Hematopoietic multipotent progenitor cell treated with erythropoietin and hydrocortisone succinate and interleukin-3 and kit ligand, for 4 days (in vitro differentiated cells): Measurements from ENCODE around the gene RNASE8.
A peak's percentile ranks its signal among the peaks of the same experiment; 100 is the strongest.

Source experiments
- DNase-seq: peaks from one replicate; pipeline ENCODE4 v3.0.0-alpha.2; 2015

The RNASE8 gene

DNA sequence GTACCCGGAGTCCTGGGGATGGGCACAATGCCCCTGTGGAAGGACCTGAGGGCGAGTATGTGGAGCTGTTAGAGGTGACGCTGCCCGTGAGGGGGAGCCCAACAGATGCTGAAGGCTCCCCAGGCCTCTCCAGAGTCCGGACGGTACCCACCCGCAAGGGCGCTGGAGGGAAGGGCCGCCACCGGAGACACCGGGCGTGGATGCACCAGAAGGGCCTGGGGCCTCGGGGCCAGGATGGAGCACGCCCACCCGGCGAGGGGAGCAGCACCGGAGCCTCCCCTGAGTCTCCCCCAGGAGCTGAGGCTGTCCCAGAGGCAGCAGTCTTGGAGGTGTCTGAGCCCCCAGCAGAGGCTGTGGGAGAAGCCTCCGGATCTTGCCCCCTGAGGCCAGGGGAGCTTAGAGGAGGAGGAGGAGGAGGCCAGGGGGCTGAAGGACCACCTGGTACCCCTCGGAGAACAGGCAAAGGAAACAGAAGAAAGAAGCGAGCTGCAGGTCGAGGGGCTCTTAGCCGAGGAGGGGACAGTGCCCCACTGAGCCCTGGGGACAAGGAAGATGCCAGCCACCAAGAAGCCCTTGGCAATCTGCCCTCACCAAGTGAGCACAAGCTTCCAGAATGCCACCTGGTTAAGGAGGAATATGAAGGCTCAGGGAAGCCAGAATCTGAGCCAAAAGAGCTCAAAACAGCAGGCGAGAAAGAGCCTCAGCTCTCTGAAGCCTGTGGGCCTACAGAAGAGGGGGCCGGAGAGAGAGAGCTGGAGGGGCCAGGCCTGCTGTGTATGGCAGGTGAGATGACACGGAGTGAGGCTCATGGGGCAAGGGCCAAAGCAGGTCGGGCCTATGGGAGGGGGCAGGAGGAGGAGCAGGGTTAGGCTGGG is 17.0 kb downstream of the RNASE8 start:
- DNase-seq = no peak

- DNase-seq = peak; percentile 13
These were observed 18.3 kb downstream of the RNASE8 start for GRCh38 chr14:21075719-21076437.

DNA sequence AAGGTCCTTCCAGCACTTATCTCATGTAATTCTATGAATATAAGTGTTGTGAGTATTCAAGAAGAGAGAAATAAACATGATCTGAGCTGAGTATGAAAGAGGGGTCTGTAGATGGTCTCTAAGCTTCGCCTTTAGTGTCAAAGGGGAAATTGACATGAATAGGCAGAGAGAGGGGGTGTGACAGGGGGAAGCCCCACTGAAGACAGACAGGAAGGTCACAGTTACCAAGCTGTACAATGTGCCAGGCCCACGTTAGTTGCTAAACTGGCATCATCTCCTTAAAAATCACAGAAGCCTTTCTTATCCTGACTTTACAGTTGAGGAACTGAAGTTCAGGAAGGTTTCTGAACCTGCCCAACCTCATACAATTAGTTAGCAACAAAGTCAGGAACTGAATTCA is 20.1 kb downstream of the RNASE8 start:
- DNase-seq = no peak

GRCh38 chr14:21078287-21078686 is 20.7 kb downstream of the RNASE8 start:
- DNase-seq = no peak

- DNase-seq = no peak
These were observed 21.1 kb downstream of the RNASE8 start for GRCh38 chr14:21078726-21079125.

DNA sequence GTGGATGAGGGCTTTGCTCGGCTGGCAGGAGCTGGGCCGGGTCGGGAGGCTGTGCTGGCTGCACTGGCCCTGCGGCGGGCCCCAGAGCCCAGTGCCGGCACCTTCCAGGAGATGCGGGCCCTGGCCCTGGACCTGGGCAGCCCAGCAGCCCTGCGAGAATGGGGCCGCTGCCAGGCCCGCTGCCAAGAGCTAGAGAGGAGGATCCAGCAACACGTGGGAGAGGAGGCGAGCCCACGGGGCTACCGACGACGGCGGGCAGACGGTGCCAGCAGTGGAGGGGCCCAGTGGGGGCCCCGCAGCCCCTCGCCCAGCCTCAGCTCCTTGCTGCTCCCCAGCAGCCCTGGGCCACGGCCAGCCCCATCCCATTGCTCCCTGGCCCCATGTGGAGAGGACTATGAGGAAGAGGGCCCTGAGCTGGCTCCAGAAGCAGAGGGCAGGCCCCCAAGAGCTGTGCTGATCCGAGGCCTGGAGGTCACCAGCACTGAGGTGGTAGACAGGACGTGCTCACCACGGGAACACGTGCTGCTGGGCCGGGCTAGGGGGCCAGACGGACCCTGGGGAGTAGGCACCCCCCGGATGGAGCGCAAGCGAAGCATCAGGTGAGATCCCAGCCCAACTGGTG is 24.0 kb downstream of the RNASE8 start:
- no peak for DNase-seq

DNA sequence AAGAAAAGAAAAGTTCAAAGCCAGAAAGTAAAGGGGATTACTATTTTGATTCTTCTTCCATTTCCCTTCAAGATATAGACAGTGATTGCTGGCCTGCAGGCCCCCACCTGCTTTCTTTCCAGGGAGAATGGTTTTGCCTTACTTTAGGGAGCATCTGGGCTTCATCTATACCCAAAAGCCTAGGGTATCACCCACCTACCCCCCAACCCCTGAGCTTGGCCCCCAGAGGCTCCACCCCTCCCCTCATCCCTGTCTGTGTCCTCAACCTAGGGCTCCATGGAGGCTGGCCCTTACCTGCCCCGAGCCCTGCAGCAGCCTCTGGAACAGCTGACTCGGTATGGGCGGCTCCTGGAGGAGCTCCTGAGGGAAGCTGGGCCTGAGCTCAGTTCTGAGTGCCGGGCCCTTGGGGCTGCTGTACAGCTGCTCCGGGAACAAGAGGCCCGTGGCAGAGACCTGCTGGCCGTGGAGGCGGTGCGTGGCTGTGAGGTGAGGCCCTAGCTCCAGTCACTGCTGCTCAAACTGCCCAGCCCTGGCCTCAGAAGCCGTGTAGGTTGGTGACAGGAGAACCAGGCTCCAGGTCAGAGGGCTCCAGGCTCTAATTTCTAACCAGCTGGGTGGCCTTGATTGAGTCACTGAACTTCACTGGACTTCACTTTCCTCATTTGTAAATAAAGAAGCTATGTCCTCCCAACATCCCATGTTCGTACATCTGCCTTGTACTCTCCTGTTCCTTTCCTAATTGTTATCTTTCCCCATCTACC is 26.1 kb downstream of the RNASE8 start:
- DNase-seq = no peak

DNA sequence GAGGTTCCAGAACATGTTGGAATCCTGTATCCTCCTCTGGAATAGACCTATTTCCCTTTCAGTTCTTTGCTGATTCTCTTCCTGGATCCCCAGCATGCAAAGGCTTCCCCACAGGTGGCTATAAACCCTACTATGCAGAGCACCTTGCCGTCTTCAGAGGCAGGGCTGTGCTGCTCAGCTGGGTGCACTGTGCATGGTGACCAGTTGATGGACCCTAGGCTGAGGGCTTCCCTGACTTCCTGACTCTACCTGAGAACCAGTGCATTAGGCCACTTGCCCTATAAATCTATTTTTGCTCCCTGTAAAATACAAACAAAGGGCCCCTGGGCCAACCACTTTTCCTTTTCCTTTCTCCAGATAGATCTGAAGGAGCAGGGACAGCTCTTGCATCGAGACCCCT is 26.8 kb downstream of the RNASE8 start:
- DNase-seq = no peak

DNA sequence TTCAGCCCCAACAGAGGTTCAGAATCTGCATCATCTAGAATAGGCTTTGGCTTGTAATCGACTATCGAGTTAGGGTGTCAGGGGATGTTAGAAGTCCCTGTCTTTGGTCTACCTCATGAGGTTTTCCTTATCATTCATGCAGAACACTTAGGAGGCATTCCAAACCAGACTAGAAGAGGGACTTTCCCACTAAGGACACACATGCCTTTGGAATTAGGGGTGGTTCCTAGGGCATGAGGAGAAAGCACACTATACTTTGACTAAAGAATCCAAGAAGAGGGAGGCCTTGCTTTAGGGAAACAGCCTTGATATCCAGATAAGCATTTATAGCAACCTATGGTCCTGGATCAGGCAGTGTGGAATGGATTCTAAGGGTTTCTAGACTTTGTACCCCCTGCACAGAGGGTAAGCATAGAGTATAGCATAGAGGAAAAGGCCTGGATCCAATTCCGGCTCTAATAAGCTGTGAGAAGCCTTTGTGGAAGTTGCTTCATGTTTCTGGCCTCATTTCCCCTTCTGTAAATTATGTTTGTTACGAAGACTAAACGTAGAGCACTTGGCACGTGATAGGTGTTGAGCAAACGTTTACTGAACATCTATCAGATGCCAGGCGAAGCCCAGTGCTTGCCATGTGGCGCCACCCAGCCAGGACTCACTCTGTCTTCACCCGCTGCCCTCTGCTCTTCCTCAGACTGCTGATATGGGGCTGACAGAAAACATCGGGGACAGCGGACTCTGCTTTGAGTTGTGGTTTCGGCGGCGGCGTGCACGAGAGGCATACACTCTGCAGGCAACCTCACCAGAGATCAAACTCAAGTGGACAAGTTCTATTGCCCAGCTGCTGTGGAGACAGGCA is 27.6 kb downstream of the RNASE8 start:
- peak; percentile 42 for DNase-seq

- no peak for DNase-seq
These were observed 29.3 kb downstream of the RNASE8 start for GRCh38 chr14:21086908-21087293.

DNA sequence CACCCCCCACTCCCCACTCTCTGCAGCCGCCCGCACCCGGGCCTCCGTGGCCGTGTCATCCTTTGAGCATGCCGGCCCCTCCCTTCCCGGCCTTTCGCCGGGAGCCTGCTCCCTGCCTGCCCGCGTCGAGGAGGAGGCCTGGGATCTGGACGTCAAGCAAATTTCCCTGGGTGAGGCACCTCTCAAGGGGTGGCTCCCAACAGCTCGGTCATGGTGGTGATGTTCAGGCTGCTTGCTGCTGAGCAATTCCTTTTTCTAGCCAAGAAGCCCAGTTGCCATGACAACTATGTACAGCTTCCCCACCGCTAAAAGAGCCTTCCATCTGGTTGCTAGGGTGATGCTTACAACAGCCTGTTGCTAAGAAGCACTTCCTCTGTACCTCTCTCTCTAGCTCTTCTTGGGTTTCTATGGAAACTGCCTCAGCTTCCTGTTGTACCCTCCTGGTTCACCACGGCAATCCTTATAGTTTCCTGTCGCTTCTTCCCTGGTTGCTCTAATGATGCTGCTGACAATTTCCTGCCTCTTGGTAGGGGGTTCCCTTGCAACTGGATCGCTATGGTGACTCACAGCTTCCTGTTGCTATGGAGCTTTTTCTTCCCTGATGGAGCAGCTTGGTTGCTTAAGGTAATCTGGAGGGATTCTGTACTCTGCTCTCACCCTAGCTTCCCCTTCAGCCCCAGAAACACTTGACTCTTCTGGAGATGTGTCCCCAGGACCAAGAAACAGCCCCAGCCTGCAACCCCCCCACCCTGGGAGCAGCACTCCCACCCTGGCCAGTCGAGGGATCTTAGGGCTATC is 29.9 kb downstream of the RNASE8 start:
- DNase-seq = peak; percentile 84

DNA sequence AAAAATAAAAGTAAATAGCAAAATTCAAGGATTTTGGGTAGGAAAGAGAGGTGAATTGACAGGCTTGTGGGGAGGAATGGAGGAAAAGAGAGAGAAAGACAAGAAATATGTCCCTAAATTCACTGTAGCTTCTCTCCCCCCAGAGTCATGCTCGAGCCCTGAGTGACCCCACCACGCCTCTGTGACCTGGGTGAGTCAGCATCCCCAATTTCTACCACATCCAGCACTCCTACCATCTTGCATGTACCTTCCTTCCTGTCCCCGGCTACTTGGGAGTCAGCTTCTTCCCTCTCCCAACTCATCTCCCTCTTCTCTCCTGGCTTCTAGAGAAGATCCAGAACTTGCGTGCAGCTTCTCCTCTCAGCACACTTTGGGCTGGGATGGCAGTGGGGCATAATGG is 31.1 kb downstream of the RNASE8 start:
- DNase-seq = no peak

DNA sequence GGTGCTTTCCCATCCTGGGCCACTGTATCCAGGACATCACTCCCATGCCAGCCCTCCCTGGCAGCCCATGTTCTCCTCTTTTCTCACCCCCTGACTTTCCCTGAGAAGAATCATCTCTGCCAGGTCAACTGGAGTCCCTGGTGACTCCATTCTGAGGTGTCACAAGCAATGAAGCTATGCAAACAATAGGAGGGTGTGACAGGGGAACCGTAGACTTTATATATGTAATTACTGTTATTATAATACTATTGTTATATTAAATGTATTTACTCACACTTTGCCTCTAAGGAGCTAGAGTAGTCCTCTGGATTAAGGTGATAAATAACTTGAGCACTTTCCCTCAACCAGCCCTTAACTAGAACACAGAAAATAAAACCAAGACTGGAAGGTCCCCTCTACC is 31.6 kb downstream of the RNASE8 start:
- DNase-seq = no peak

GRCh38 chr14:21089877-21090193 is 32.2 kb downstream of the RNASE8 start:
- no peak for DNase-seq

DNA sequence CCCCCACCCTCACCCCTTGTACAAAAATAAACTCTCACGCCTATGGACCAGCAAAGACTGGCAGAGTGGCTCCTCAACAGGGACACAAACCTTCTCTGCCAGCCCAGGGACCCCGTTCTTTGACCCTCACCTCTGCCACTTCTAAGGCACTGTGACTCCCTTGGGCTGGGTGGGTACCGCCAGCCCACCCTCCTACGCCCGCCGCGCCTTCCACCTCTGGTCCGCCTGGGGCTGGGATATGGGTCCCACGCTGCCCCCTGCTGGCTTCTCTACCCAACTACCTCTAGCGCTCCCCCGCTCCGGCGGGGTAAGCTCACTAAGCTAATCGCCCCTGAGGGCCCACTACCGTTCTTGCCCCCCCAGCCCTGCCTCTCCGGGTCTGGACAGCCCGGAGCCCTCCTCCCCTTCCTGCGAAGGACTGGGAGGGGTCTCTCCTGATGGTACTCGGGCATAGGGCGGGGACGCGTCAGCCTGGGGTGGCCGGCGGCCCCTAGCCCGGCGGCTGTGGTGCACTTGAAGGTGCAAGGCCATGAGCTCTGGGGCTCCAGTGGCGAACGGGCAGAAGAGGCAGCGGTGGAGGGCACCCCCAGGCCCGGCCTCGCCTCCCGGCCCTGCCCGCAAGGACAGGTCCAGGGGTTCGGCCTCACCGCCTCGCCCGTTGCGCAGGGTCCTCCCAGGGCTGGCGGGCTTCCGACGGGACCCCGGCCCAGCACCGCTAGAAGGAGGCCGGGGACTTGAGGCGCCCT is 32.7 kb downstream of the RNASE8 start:
- peak; percentile 56 for DNase-seq

DNA sequence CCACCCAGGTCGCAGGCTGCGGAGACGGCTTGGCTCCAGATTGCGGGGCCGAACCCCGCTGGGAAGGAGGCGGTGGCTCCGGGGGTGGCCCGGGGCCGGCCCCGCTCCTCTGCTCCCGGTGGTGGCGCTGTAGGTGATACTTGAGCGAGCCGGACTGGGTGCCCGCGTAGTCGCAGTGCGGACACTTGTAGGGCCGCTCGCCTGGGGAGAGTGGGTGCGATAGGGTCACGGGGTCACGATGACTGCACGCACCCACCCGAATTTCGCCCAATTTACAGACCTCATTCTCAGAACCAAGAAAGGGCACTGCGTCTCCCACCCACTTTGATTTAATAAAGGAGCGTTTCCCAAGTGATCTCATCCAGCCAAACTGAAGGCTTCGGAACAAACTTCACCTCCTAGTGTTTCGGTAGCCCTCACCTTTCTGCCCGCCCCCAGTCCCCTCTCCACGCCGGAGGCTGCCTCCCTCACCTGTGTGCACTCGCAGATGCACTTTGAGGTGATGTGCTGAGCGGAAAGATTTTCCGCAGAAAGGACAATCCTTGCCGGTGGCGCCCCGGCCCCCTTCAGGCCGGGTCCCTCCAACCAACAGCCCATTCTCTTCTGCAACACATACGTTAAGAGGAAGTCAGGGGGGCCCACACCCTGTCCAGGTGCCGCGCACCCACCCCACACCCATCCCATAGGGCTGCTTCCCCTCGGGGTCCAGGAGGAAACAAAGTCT is 33.5 kb downstream of the RNASE8 start:
- no peak for DNase-seq

DNA sequence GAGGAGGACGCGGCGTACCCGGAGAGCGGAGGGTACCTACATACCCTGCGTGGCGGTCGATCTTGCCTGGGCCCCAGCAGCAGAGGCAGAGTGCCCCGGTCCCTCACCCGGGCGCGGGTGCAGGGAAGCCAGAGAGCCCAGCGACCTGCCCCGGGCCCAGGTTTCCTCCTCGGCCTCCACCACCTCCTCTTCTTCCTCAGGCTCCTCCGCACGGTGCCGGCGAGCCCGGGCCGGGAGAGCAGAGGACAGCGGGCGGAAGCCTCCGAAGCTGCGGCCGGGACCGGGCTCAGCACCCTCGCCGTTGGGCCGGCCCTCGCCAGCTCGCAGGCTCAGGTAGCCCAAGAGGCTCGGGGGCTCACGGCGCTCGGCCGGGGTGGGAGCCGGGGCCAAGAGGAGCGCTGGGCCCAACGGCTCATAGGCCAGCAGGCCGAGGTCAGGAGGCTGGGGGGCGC is 34.2 kb downstream of the RNASE8 start:
- DNase-seq = no peak

GRCh38 chr14:21092273-21093011 is 34.8 kb downstream of the RNASE8 start:
- peak; percentile 86 for DNase-seq

DNA sequence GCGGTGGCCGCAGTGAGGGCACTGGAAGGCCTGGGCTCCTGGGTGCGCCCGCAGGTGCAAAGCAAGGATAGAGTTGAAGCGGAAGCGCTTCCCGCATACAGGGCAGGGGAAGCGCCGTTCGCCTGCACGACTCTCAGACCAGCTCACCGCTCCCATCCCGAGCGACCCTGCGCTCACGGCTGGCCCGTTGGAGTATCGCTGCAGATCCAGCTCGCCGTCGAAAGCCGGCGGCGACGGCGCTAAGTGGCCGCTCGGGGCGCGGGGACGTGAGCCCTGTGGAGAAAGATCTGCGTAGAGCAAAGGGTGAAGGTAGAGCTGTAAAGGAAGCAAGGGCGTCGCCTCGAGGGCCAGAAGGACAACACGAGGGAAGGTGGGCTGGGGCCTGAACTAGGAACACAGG is 35.4 kb downstream of the RNASE8 start:
- DNase-seq = no peak
